GM12865 (cell line): ENCODE results near the gene SMURF2.
"Not testable (repeated sequence)": the region's sequence is repeated elsewhere in the genome, so short reads cannot be mapped to it uniquely, and the experiment has no call there.

Experiments
- DNase-seq: peaks from one replicate; pipeline ENCODE4 v3.0.0; 2010; ENCODE audit warnings: low read depth
- H3K4me3 ChIP-seq: 2 replicates; pipeline ENCODE4 v1.5.1; 2011; ENCODE audit warnings: mild to moderate bottlenecking, low read depth, low read length, control low read depth
- TF ChIP-seq, protein P1 (sequence below): IDR thresholded peaks from 2 replicates; pipeline ENCODE4 v1.5.1; 2011; ENCODE audit warnings: low read length, control low read depth, low read depth, inconsistent platforms; ENCODE audit not compliant: insufficient read depth; ENCODE audit errors: missing control alignments

Gene SMURF2

DNA sequence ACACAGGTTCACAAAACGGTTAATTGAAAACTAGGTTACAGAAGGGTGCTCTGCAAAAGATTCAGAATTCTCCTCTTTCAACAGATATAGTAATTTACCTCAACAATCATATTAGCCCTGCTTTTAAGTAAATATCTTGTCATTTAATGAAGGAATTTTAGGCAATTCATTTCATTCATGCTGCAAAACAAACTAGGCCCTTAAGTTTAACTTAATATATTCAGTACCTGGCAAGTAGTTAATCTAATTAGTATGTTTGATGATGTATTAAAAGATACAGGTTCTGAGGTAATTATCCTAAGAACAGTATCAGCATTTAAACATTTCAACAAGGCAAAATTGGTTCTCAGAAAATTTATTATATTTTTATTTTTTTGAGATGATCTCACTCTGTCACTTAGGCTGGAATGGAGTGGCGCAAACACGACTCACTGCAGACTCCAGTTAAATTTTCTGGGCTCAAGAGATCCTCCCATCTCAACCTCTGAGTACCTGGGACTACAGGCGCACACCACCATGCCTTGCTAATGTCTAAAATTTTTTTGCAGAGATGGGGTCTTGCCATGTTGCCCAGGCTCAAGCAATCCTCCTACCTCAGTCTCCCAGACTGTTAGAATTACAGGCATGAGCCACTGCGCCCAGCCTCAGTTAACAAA lies 44.9 kb downstream of the SMURF2 start:
- H3K4me3 ChIP-seq, result no peak overlapping the region
- TF ChIP-seq, protein P1, sequence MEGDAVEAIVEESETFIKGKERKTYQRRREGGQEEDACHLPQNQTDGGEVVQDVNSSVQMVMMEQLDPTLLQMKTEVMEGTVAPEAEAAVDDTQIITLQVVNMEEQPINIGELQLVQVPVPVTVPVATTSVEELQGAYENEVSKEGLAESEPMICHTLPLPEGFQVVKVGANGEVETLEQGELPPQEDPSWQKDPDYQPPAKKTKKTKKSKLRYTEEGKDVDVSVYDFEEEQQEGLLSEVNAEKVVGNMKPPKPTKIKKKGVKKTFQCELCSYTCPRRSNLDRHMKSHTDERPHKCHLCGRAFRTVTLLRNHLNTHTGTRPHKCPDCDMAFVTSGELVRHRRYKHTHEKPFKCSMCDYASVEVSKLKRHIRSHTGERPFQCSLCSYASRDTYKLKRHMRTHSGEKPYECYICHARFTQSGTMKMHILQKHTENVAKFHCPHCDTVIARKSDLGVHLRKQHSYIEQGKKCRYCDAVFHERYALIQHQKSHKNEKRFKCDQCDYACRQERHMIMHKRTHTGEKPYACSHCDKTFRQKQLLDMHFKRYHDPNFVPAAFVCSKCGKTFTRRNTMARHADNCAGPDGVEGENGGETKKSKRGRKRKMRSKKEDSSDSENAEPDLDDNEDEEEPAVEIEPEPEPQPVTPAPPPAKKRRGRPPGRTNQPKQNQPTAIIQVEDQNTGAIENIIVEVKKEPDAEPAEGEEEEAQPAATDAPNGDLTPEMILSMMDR, result no peak
- DNase-seq, result no peak

DNA sequence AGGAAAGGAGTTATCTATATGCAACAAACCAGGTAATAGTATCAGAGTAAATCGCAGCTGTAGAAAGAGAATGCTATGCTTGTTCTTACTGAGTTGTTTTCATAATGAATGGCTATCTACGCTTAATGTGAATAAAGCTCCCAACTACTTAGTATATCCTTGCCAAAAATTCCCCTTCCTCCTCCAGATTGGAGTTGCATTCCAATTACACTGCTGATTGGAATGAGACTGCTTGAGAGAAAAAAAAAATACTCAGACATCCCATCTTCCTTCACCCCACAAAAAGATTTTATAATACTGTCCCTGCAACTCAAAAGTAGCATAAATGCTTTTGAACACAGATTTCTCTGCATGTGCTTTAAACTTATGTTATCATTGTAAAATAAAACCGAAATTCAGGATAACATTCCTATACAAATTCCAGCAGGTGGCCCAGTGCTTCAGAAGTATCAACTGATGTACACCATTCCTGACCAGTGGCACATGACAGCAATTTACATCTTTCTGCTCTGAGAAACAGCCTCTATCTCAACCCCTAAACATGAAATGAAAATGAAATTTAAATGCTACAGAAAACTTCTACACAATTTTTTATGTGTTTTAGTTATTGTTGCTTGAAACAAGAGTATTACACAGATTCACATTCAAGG lies 47.0 kb downstream of the SMURF2 start:
- no peak for DNase-seq
- TF ChIP-seq, protein P1, result no peak
- H3K4me3 ChIP-seq, result no peak overlapping the region

GRCh38 chr17:64614266-64615027 lies 47.7 kb downstream of the SMURF2 start:
- TF ChIP-seq, protein P1, result no peak
- H3K4me3 ChIP-seq, result no peak overlapping the region
- no peak for DNase-seq

- H3K4me3 ChIP-seq, result no peak overlapping the region
- no peak for DNase-seq
- TF ChIP-seq, protein P1, result no peak
Measured at GRCh38 chr17:64611369-64611768, 50.7 kb downstream of the SMURF2 start.

GRCh38 chr17:64610244-64610643 lies 51.9 kb downstream of the SMURF2 start:
- DNase-seq, H3K4me3 ChIP-seq: not testable (repeated sequence)

DNA sequence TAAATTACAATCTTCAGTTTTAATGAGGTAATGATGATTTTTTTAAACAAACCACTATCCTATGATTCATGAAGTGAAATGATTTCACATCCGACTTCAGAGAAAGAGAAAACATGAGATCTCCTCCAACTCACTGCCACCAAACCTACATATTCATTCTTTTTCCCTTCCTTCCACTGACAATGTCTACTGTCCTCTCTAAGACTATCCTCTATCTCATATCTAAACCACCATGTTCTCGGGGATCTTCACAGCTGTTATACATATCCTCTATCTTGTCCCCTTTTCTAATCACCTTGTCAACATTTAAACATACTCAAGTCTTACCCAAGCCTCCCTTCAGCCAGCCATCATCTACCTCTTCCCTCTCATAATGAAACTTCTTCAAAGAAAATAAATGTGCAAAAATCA lies 53.5 kb downstream of the SMURF2 start:
- TF ChIP-seq, protein P1, result no peak
- H3K4me3 ChIP-seq, result no peak overlapping the region
- no peak for DNase-seq

DNA sequence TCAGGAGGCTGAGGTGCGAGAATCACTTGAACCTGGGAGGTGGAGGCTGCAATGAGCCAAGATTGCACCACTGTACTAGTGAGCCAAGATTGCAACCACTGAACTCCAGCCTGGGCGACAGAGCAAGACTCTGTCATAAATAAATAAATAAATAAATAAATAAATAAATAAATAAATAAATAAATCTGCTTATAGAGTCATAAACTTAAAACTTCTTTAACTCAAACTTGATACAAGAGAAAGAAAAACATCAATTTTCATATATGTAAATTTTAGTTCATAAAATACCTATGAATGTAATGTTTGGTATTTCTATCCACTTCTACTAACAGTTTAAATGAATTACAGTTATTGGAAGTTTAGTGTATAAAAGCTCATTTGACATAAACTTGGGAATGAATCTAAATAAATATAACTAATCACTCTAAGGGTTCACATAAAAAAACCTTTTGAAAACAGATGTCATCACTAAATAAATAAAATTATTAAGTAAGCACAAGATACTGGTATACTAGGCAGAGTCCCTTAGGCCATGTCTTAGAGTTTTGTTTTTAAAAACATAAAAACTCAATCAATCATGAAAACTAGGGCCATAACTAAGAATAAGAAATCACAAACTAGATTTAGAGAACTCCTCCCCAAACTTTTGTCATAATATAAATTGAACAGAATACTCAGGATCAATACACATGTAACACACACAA lies 54.1 kb downstream of the SMURF2 start:
- no peak for DNase-seq
- H3K4me3 ChIP-seq, result no peak overlapping the region
- TF ChIP-seq, protein P1, result no peak

DNA sequence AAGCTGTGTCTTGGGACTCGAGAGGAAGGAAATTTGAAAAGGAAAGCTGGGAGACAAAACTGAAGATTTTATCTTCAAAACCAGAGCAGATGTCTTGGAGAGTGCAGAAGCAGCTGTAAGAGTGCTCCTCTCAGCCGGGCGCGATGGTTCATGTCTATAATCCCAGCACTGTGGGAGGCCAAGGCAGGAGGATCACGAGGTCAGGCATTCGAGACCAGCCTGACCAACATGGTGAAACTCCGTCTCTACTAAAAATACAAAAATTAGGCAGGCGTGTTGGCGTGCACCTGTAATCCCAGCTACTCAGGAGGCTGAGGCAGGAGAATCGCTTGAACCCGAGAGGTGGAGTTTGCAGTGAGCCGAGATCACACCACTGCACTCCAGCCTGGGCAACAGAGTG lies 57.6 kb downstream of the SMURF2 start:
- not testable (repeated sequence) for H3K4me3 ChIP-seq, DNase-seq
